Measurements from ENCODE around the gene TP53RK. TPM values are rescaled to one million over a fixed set of nuclear protein-coding genes. Genes with fewer than 3 reads are reported as not detected.

TP53RK gene
- polyA plus RNA-seq, 4 donors, result 9.4 to 12.4 (median 10.2) TPM

DNA sequence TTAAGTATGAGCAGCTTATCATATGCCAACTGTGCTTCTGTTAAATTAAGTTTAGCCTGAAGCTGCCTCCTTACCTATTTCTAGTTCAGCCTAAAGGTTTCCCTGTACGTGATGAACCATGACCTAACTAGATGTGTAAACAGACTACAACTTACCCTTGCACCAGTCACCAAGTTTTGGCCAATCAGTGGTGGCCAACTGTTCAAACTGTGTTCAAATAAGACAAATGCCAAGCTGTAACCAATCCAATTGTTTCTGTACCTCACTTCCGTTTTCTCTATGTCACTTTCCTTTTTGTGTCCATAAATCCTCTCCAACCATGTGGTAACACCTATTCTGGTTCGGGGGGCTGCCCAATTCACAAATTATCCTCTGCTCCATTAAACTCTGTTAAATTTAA is 14.2 kb upstream of the TP53RK start:
- peaks cover 0 to 2% (median 0%) of the 10 kb centered on the region in 3 donors for H3K4me1 ChIP-seq (ENCODE audit: control insufficient read depth in 3 of 3, insufficient read depth in 2 of 3, low read depth in 1 of 3, low read length in 2 of 3)
- no peak for FAIRE-seq
- no peak overlapping the region for H3K4me3 ChIP-seq (ENCODE audit: low read depth in 1 of 3, low read length in 3 of 3)
- 69 to 76% (median 74%) methylated on average over 3 of the region's 3 CpGs for WGBS, 3 donors
- H3K27ac ChIP-seq (ENCODE audit: low read depth in 1 of 3, low read length in 2 of 3), result no peak overlapping the region
- no peaks in the 10 kb centered on the region for H3K36me3 ChIP-seq (ENCODE audit: control insufficient read depth in 3 of 3, insufficient read depth in 2 of 3, low read depth in 1 of 3, low read length in 3 of 3)
- H3K9me3 ChIP-seq (ENCODE audit: control insufficient read depth in 2 of 2, insufficient read depth in 1 of 2, low read depth in 1 of 2, low read length in 1 of 2), result peaks cover 0 to 11% of the 10 kb centered on the region in 2 donors
- no peak for DNase-seq
- no peaks in the 10 kb centered on the region for H3K27me3 ChIP-seq (ENCODE audit: control insufficient read depth in 3 of 3, insufficient read depth in 3 of 3, low read length in 3 of 3)

DNA sequence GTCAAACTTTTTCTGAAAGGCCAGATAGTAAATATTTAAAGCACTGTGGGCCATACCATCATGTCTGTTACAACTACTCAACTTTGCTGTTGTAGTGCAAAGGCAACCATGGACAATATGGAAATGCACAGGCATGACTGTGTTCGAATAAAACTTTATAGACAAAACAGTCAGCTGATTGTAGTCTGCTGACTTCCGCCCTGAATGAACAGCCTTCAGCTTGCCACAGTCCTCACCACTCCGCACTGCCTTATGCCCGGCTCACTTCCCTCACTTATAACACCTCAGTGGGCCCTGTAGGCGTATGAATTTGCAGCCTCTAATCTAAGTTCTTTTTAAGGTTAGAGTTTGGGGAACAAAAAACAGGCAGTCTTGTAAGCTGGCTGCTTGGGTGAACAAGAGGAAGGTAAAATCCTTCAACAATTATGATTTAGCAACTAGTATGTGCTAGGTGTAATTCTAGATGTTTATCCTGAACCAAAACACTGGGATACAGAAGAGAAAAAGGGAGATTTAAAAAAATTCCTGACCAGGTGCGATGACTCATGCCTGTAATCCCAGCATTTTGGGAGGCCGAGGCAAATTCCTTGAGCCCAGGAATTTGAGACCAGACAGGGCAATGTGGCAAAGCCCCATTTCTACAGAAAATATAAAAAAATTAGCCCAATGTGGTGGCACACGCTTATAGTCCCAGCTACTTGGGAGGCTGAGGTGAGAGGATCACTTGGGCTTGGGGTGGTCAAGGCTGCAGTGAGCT is 13.4 kb upstream of the TP53RK start:
- 85 to 95% (median 90%) methylated on average over 8 of the region's 8 CpGs for WGBS, 3 donors
- H3K27me3 ChIP-seq (ENCODE audit: control insufficient read depth in 3 of 3, insufficient read depth in 3 of 3, low read length in 3 of 3), result no peaks in the 10 kb centered on the region
- FAIRE-seq (no peak), DNase-seq (no peak)
- no peaks in the 10 kb centered on the region for H3K36me3 ChIP-seq (ENCODE audit: control insufficient read depth in 3 of 3, insufficient read depth in 2 of 3, low read depth in 1 of 3, low read length in 3 of 3)
- no peaks in the 10 kb centered on the region for H3K4me1 ChIP-seq (ENCODE audit: control insufficient read depth in 3 of 3, insufficient read depth in 2 of 3, low read depth in 1 of 3, low read length in 2 of 3)
- H3K9me3 ChIP-seq (ENCODE audit: control insufficient read depth in 2 of 2, insufficient read depth in 1 of 2, low read depth in 1 of 2, low read length in 1 of 2), result peaks cover 0 to 11% of the 10 kb centered on the region in 2 donors
- H3K4me3 ChIP-seq (ENCODE audit: low read depth in 1 of 3, low read length in 3 of 3), result no peak overlapping the region
- H3K27ac ChIP-seq (ENCODE audit: low read depth in 1 of 3, low read length in 2 of 3), result no peak overlapping the region

DNA sequence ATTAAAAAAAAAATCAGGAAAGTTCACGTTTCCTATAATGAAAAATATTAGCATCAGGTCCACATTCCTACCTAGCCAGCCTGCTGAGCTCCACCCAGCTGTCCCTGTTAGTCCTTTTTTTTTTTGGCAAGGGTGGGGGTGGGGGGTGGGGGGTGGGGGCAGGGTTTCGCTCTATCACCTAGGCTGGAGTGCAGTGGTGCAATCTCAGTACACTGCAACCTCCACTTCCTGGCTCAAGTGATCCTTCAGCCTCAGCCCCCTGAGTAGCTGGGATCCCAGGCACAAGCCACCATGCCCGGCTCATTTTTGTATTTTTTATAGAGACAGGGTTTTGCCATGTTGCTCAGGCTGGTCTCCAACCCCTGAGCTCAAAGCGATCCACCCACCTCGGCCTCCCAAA is 12.7 kb upstream of the TP53RK start:
- H3K36me3 ChIP-seq (ENCODE audit: control insufficient read depth in 3 of 3, insufficient read depth in 2 of 3, low read depth in 1 of 3, low read length in 3 of 3), result no peaks in the 10 kb centered on the region
- H3K9me3 ChIP-seq (ENCODE audit: control insufficient read depth in 2 of 2, insufficient read depth in 1 of 2, low read depth in 1 of 2, low read length in 1 of 2), result peaks cover 0 to 11% of the 10 kb centered on the region in 2 donors
- H3K27ac ChIP-seq (ENCODE audit: low read depth in 1 of 3, low read length in 2 of 3), result no peak overlapping the region
- H3K27me3 ChIP-seq (ENCODE audit: control insufficient read depth in 3 of 3, insufficient read depth in 3 of 3, low read length in 3 of 3), result no peaks in the 10 kb centered on the region
- no peak for DNase-seq
- no peak for FAIRE-seq
- no peak overlapping the region for H3K4me3 ChIP-seq (ENCODE audit: low read depth in 1 of 3, low read length in 3 of 3)
- no peaks in the 10 kb centered on the region for H3K4me1 ChIP-seq (ENCODE audit: control insufficient read depth in 3 of 3, insufficient read depth in 2 of 3, low read depth in 1 of 3, low read length in 2 of 3)
- 80 to 91% (median 87%) methylated on average over 4 to 5 of the region's 5 CpGs for WGBS, 3 donors

DNA sequence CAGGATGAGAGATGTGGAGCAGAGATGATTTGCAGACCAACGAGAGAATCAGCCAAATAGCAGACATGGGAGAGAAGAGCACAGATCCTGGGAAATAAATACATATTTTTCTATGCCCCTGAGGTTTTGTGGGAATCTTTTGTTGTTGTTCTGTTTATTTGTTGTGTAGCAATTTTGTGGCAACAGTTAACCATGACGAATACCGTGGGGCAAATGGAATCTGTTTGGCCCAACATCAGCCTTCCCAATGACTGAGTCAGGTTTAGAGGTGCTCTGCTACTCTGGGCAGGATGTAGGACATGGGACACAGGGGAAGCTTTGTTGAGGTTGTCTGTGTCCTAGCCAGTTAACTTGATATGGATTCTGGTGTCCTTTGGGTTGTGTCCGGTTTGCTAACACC is 12.3 kb upstream of the TP53RK start:
- Histone ChIP-seq H3K27ac (ENCODE audit: low read depth in 1 of 3, low read length in 2 of 3) (no peak overlapping the region), H3K4me3 (ENCODE audit: low read depth in 1 of 3, low read length in 3 of 3) (no peak overlapping the region), H3K36me3 (ENCODE audit: control insufficient read depth in 3 of 3, insufficient read depth in 2 of 3, low read depth in 1 of 3, low read length in 3 of 3) (no peaks in the 10 kb centered on the region), H3K27me3 (ENCODE audit: control insufficient read depth in 3 of 3, insufficient read depth in 3 of 3, low read length in 3 of 3) (no peaks in the 10 kb centered on the region), H3K9me3 (ENCODE audit: control insufficient read depth in 2 of 2, insufficient read depth in 1 of 2, low read depth in 1 of 2, low read length in 1 of 2) (peaks cover 0 to 9% of the 10 kb centered on the region in 2 donors), H3K4me1 (ENCODE audit: control insufficient read depth in 3 of 3, insufficient read depth in 2 of 3, low read depth in 1 of 3, low read length in 2 of 3) (no peaks in the 10 kb centered on the region)
- FAIRE-seq, result no peak
- DNase-seq, result no peak
- 74 to 81% (median 76%) methylated on average over 4 of the region's 4 CpGs for WGBS, 3 donors

DNA sequence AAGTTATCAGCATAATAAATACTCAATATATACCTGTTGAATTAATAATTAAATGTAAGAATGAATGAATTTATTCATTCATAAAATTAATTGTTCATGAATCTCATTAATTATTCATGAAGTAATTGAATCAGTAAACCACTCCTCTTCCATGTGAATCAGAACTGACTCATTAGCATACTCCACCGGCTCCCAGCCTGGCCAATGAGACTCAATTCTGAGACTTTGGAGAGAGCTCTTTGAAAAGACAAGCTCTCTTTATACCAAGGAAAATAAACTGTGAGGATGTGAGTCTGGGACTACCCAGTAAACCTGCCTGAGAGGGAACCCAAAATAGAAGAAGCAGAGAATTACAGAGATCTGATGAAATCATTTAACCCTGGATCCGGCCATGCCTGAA is 11.8 kb upstream of the TP53RK start:
- H3K27me3 ChIP-seq (ENCODE audit: control insufficient read depth in 3 of 3, insufficient read depth in 3 of 3, low read length in 3 of 3), result no peaks in the 10 kb centered on the region
- H3K9me3 ChIP-seq (ENCODE audit: control insufficient read depth in 2 of 2, insufficient read depth in 1 of 2, low read depth in 1 of 2, low read length in 1 of 2), result peaks cover 0 to 4% of the 10 kb centered on the region in 2 donors
- DNase-seq (no peak), FAIRE-seq (no peak)
- no peaks in the 10 kb centered on the region for H3K4me1 ChIP-seq (ENCODE audit: control insufficient read depth in 3 of 3, insufficient read depth in 2 of 3, low read depth in 1 of 3, low read length in 2 of 3)
- H3K4me3 ChIP-seq (ENCODE audit: low read depth in 1 of 3, low read length in 3 of 3), result no peak overlapping the region
- WGBS, 3 donors, result 55 to 72% (median 70%) methylated on average over 2 of the region's 2 CpGs
- H3K36me3 ChIP-seq (ENCODE audit: control insufficient read depth in 3 of 3, insufficient read depth in 2 of 3, low read depth in 1 of 3, low read length in 3 of 3), result no peaks in the 10 kb centered on the region
- no peak overlapping the region for H3K27ac ChIP-seq (ENCODE audit: low read depth in 1 of 3, low read length in 2 of 3)

DNA sequence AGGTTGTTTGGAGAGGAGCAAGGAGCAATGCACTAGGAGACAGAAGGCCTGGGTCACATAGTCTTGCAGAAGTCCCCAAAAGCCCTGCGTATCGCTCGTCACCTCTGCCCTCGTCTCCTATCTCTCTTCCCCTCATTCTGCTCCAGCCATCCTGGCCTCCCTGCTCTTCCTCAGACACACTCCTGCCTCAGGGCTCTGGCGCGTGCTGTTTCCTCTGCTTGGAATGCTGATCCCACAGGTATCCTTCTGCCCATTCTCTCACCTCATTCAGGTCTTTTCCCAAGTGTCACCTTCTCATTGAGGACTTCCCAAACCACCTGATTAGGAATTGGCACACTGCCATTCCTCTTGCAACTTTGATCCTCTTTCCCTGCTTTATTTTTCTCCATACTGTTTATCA is 11.2 kb upstream of the TP53RK start:
- no peaks in the 10 kb centered on the region for H3K4me1 ChIP-seq (ENCODE audit: control insufficient read depth in 3 of 3, insufficient read depth in 2 of 3, low read depth in 1 of 3, low read length in 2 of 3)
- H3K9me3 ChIP-seq (ENCODE audit: control insufficient read depth in 2 of 2, insufficient read depth in 1 of 2, low read depth in 1 of 2, low read length in 1 of 2), result peaks cover 0 to 3% of the 10 kb centered on the region in 2 donors
- H3K36me3 ChIP-seq (ENCODE audit: control insufficient read depth in 3 of 3, insufficient read depth in 2 of 3, low read depth in 1 of 3, low read length in 3 of 3), result no peaks in the 10 kb centered on the region
- H3K27me3 ChIP-seq (ENCODE audit: control insufficient read depth in 3 of 3, insufficient read depth in 3 of 3, low read length in 3 of 3), result no peaks in the 10 kb centered on the region
- WGBS, 3 donors, result 75 to 82% (median 79%) methylated on average over 6 of the region's 6 CpGs
- no peak overlapping the region for H3K4me3 ChIP-seq (ENCODE audit: low read depth in 1 of 3, low read length in 3 of 3)
- DNase-seq (no peak), FAIRE-seq (no peak)
- H3K27ac ChIP-seq (ENCODE audit: low read depth in 1 of 3, low read length in 2 of 3), result no peak overlapping the region

DNA sequence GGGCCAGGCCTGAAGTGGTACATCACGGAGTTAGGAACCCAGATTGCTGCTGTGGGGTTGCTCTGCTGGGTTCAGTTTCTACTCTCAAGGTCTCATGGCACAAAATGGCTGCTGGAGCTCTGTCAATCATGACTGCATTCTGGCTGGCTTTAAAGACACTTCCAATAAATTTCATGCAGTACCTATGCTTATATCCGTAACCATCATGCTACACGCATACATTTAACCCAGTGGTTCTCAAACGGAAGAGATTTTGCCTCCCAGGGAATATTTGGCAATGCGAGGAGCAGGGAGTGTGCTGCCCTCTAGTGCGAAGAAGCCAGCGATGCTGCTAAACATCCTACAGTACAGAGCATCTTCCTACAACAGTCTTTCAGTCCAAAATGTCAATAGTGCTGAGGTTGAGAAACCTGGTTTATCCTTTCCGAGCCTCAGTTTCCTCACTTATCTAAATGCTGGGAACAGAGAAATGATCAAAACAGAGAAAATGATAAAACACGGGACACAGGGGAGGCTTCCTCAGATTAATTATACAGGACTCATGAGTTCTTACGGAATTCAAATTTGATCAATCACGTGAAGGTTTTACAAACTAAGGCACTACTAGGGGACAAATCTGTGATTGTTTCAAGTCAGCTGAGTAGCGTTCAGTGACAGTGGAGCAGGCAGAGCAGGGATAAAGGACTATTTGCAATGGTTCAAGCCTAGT is 10.6 kb upstream of the TP53RK start:
- Histone ChIP-seq H3K9me3 (ENCODE audit: control insufficient read depth in 2 of 2, insufficient read depth in 1 of 2, low read depth in 1 of 2, low read length in 1 of 2) (peaks cover 0 to 3% of the 10 kb centered on the region in 2 donors), H3K27ac (ENCODE audit: low read depth in 1 of 3, low read length in 2 of 3) (no peak overlapping the region), H3K27me3 (ENCODE audit: control insufficient read depth in 3 of 3, insufficient read depth in 3 of 3, low read length in 3 of 3) (no peaks in the 10 kb centered on the region), H3K36me3 (ENCODE audit: control insufficient read depth in 3 of 3, insufficient read depth in 2 of 3, low read depth in 1 of 3, low read length in 3 of 3) (no peaks in the 10 kb centered on the region), H3K4me3 (ENCODE audit: low read depth in 1 of 3, low read length in 3 of 3) (no peak overlapping the region), H3K4me1 (ENCODE audit: control insufficient read depth in 3 of 3, insufficient read depth in 2 of 3, low read depth in 1 of 3, low read length in 2 of 3) (no peaks in the 10 kb centered on the region)
- 47 to 51% (median 47%) methylated on average over 12 of the region's 12 CpGs for WGBS, 3 donors
- no peak for DNase-seq
- no peak for FAIRE-seq

DNA sequence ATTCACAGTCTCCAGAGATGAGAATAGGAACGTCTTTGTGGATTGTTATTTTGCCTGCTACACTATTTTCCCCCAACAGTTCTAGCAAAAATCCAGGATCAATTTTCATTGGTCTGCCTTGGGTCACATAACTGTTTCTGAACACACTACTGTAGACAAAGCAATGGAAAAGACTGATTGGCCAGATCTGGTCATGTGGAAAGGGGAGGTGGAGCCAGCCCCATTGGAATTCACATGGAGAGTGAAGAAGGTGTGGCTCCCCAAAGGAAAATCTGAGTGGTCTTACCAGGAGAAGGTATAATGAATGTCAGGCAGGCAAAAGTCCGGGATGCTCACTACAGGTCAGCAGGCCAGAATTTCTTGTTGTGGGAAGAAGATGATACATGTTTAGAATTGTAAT is 9.5 kb upstream of the TP53RK start:
- FAIRE-seq (no peak), DNase-seq (no peak)
- no peaks in the 10 kb centered on the region for H3K27me3 ChIP-seq (ENCODE audit: control insufficient read depth in 3 of 3, insufficient read depth in 3 of 3, low read length in 3 of 3)
- H3K36me3 ChIP-seq (ENCODE audit: control insufficient read depth in 3 of 3, insufficient read depth in 2 of 3, low read depth in 1 of 3, low read length in 3 of 3), result no peaks in the 10 kb centered on the region
- no peak overlapping the region for H3K4me3 ChIP-seq (ENCODE audit: low read depth in 1 of 3, low read length in 3 of 3)
- 76 to 85% (median 83%) methylated on average over 2 of the region's 2 CpGs for WGBS, 3 donors
- no peak overlapping the region for H3K27ac ChIP-seq (ENCODE audit: low read depth in 1 of 3, low read length in 2 of 3)
- H3K4me1 ChIP-seq (ENCODE audit: control insufficient read depth in 3 of 3, insufficient read depth in 2 of 3, low read depth in 1 of 3, low read length in 2 of 3), result no peaks in the 10 kb centered on the region
- peaks cover 0 to 3% of the 10 kb centered on the region in 2 donors for H3K9me3 ChIP-seq (ENCODE audit: control insufficient read depth in 2 of 2, insufficient read depth in 1 of 2, low read depth in 1 of 2, low read length in 1 of 2)
